Fibroblast of lung (primary cell): Measurements from ENCODE around the gene NDUFA3. TPM values are rescaled to one million over a fixed set of nuclear protein-coding genes. Genes with fewer than 3 reads are reported as not detected.

Experiments used
- DNase-seq, 2 donors: peaks; one replicate each; pipeline versions ENCODE4 v3.0.0 to v3.0.0-alpha.2; 2010; ENCODE audit warnings: low read depth in 2 of 2
- H2AFZ ChIP-seq: 2 replicates; pipeline ENCODE4 v1.5.1; 2012; ENCODE audit warnings: low read length, control low read depth, inconsistent platforms
- H3K27ac ChIP-seq: 2 replicates; pipeline ENCODE4 v1.5.1; 2011; ENCODE audit warnings: low read length, control low read depth; ENCODE audit not compliant: insufficient read depth
- H3K27me3 ChIP-seq: 2 replicates; pipeline ENCODE4 v1.5.1; 2011; ENCODE audit warnings: mild to moderate bottlenecking, low read length; ENCODE audit not compliant: control insufficient read depth, insufficient read depth
- H3K36me3 ChIP-seq: 2 replicates; pipeline ENCODE4 v1.5.1; 2011; ENCODE audit warnings: low read length; ENCODE audit not compliant: control insufficient read depth, insufficient read depth
- H3K4me1 ChIP-seq: 2 replicates; pipeline ENCODE4 v1.5.1; 2011; ENCODE audit warnings: low read length; ENCODE audit not compliant: control insufficient read depth, insufficient read depth; ENCODE audit errors: extremely low read depth
- H3K4me2 ChIP-seq: 2 replicates; pipeline ENCODE4 v1.5.1; 2011; ENCODE audit warnings: low read length, control low read depth; ENCODE audit not compliant: insufficient read depth; ENCODE audit errors: extremely low read depth
- H3K4me3 ChIP-seq, 4 experiments: fragments of 200-600 bp in 1 of 4; sonication (generic) in 1 of 4; replicated peaks in 1 of 4; 2 replicates each; pipeline ENCODE4 v1.5.1; 2011 to 2016; ENCODE audit warnings: low read length in 4 of 4, low read depth in 3 of 4, mild to moderate bottlenecking in 3 of 4, control low read depth in 2 of 4, inconsistent platforms in 1 of 4, mixed read lengths in 1 of 4; ENCODE audit not compliant: insufficient read depth in 1 of 4; ENCODE audit errors: control extremely low read depth in 1 of 4
- H3K79me2 ChIP-seq: 2 replicates; pipeline ENCODE4 v1.5.1; 2012; ENCODE audit warnings: mild to moderate bottlenecking, low read length, inconsistent platforms; ENCODE audit not compliant: control insufficient read depth, insufficient read depth
- H3K9ac ChIP-seq: 2 replicates; pipeline ENCODE4 v1.5.1; 2011; ENCODE audit warnings: mild to moderate bottlenecking, low read length, control low read depth; ENCODE audit not compliant: insufficient read depth
- H3K9me3 ChIP-seq: 2 replicates; pipeline ENCODE4 v1.5.1; 2012; ENCODE audit warnings: low read depth, low read length; ENCODE audit not compliant: control insufficient read depth, insufficient read depth
- H4K20me1 ChIP-seq: 2 replicates; pipeline ENCODE4 v1.5.1; 2011; ENCODE audit warnings: low read length; ENCODE audit not compliant: control insufficient read depth, insufficient read depth; ENCODE audit errors: extremely low read depth
- CTCF ChIP-seq, 2 donors: IDR thresholded peaks in 1 of 2; conservative IDR thresholded peaks in 1 of 2; 1 replicate in 1 of 2; 2 replicates in 1 of 2; pipeline ENCODE4 v1.5.1; 2011 to 2012; ENCODE audit warnings: low read length in 2 of 2, control low read depth in 1 of 2, inconsistent platforms in 1 of 2, low read depth in 1 of 2, mild to moderate bottlenecking in 1 of 2
- EZH2 ChIP-seq: IDR thresholded peaks from 2 replicates; pipeline ENCODE4 v1.5.1; 2012; ENCODE audit warnings: low read length, control low read depth, mild to moderate bottlenecking; ENCODE audit errors: missing control alignments
- polyA plus RNA-seq, 2 donors: library from polyadenylated mRNA; depleted of rRNA in 1 of 2; stranded (reverse) in 1 of 2; unstranded in 1 of 2; fragments of >200 nt; gene quantifications; 2 replicates each; pipeline ENCODE4 v1.2.1, GENCODE V29; 2011 to 2012; ENCODE audit warnings: missing spikeins in 1 of 2
- total RNA-seq: library from RNA; depleted of rRNA; stranded (reverse); fragments of >200 nt; gene quantifications from 2 replicates; pipeline ENCODE4 v1.2.1, GENCODE V29; 2014

NDUFA3 gene
- total and polyA plus RNA-seq, 2 donors (not counting 1 experiment from before 2014, with no cell fraction given), result 22.8 to 35.4 TPM

DNA sequence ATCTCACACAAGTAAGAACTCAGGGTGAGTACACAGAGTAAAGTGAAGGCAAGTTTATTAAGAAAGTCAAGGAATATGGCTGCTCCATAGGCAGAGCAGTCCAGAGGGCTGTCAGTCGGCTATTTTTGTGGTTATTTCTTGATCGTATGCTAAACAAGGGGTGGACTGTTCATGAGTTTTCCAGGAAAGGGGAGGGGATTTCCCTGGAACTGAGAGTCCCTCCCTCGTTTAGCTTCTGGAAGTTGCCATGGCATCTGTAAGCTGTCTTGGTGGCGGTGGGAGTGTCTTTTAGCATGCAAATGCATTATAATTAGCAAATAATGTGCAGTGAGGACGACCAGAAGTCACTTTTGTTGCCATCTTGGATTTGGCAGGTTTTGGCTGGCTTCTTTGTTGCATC lies 33.2 kb upstream of the NDUFA3 start:
- no peak overlapping the region for H3K4me3 ChIP-seq
- H3K79me2 ChIP-seq, result no peaks in the 10 kb centered on the region
- no peak overlapping the region for H3K4me2 ChIP-seq
- no peaks in the 10 kb centered on the region for H4K20me1 ChIP-seq
- H3K9me3 ChIP-seq, result no peaks in the 10 kb centered on the region
- TF ChIP-seq CTCF (conservative IDR thresholded peaks at IDR 0.05 in 1 of 2, IDR thresholded peaks at IDR 0.05 in 1 of 2; ENCODE audit: low read depth in 1 of 2, low read length in 2 of 2), result no peak
- H3K27ac ChIP-seq, result no peak overlapping the region
- no peaks in the 10 kb centered on the region for H3K4me1 ChIP-seq
- DNase-seq, result no peak
- no peak overlapping the region for H3K9ac ChIP-seq
- H3K36me3 ChIP-seq, result no peaks in the 10 kb centered on the region
- H3K27me3 ChIP-seq, result no peaks in the 10 kb centered on the region
- no peak overlapping the region for H2AFZ ChIP-seq

GRCh38 chr19:54073829-54074228 lies 28.8 kb upstream of the NDUFA3 start:
- TF ChIP-seq EZH2 (no peak), CTCF (conservative IDR thresholded peaks at IDR 0.05 in 1 of 2, IDR thresholded peaks at IDR 0.05 in 1 of 2; ENCODE audit: low read depth in 1 of 2, low read length in 2 of 2) (no peak)
- H3K36me3 ChIP-seq, result no peaks in the 10 kb centered on the region
- H3K27me3 ChIP-seq, result no peaks in the 10 kb centered on the region
- H3K79me2 ChIP-seq, result no peaks in the 10 kb centered on the region
- H3K4me2 ChIP-seq, result no peak overlapping the region
- no peak overlapping the region for H3K4me3 ChIP-seq
- no peak overlapping the region for H3K9ac ChIP-seq
- DNase-seq, result no peak
- no peak overlapping the region for H2AFZ ChIP-seq
- H3K27ac ChIP-seq, result no peak overlapping the region
- no peaks in the 10 kb centered on the region for H3K4me1 ChIP-seq
- no peaks in the 10 kb centered on the region for H4K20me1 ChIP-seq
- no peaks in the 10 kb centered on the region for H3K9me3 ChIP-seq

DNA sequence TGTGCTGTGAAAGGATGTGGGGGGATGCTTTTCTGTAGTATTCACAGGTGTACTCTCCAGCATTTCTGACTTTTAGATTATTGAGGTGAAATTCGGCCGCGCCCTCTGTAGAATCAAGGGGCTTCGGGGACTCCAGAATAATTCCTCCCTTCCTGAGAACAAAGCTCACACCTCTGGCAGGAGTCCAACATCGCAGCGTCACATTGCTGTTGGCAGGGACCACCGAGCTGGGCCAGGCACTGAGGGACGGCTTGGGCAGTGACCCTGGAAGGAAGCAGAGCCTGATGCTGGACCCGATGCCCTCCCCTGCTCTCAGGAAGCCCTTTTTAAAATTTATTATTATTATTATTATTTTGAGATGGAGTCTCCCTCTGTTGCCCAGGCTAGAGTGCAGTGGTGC lies 27.8 kb upstream of the NDUFA3 start:
- H3K27ac ChIP-seq, result no peak overlapping the region
- H4K20me1 ChIP-seq, result no peaks in the 10 kb centered on the region
- H3K4me3 ChIP-seq, result no peak overlapping the region
- DNase-seq, result no peak
- H3K9me3 ChIP-seq, result no peaks in the 10 kb centered on the region
- no peak overlapping the region for H3K4me2 ChIP-seq
- no peak overlapping the region for H2AFZ ChIP-seq
- TF ChIP-seq EZH2 (no peak), CTCF (conservative IDR thresholded peaks at IDR 0.05 in 1 of 2, IDR thresholded peaks at IDR 0.05 in 1 of 2; ENCODE audit: low read depth in 1 of 2, low read length in 2 of 2) (no peak)
- H3K9ac ChIP-seq, result no peak overlapping the region
- no peaks in the 10 kb centered on the region for H3K36me3 ChIP-seq
- no peaks in the 10 kb centered on the region for H3K79me2 ChIP-seq
- no peaks in the 10 kb centered on the region for H3K4me1 ChIP-seq
- H3K27me3 ChIP-seq, result no peaks in the 10 kb centered on the region
